ENCODE data around the gene NDUFB8. TPM values are rescaled to one million over a fixed set of nuclear protein-coding genes. Genes with fewer than 3 reads are reported as not detected.

NDUFB8 gene
- total and polyA plus RNA-seq, 2 donors (not counting 1 experiment from before 2014, with no cell fraction given), result 131 to 174 TPM

DNA sequence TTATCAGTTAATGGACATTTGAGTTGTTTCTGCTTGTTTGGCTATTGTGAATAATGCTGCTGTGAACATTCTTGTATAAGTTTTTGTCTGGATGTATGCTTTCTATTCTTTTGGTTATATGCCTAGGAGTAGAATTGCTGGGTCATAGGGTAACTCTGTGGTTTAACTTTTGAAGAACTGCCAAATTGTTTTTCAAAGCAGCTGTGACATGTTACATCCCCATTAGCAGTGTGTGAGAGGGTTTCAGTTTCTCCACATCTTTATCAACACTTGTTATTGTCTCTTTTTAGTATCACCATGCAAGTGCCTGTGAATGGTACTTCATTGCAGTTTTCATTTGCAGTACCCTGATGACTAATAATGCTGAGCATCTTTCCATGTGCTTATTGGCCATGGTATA, 2.1 kb upstream of the NDUFB8 start:
- peaks cover 29 to 35% of the 10 kb centered on the region in 2 donors for H3K4me1 ChIP-seq (ENCODE audit: control insufficient read depth in 2 of 2, insufficient read depth in 2 of 2, low read length in 2 of 2)
- no peak overlapping the region for H3K4me2 ChIP-seq (replicated peaks; ENCODE audit: low read depth, low read length, poor library complexity, severe bottlenecking)
- POLR2A ChIA-PET, result no interaction called here
- Mint-ChIP-seq H3K27me3 (no peaks in the 10 kb centered on the region), H3K9me3 (ENCODE audit: insufficient read depth) (no peaks in the 10 kb centered on the region), H3K4me1 (peaks cover 30% of the 10 kb centered on the region), H3K4me3 (no peak overlapping the region), H3K27ac (no peak overlapping the region)
- H3K36me3 ChIP-seq (replicated peaks in 1 of 2; ENCODE audit: control extremely low read depth in 1 of 2, control insufficient read depth in 1 of 2, extremely low read depth in 1 of 2, insufficient read depth in 2 of 2, low read length in 1 of 2), result peaks cover under 1 to 2% of the 10 kb centered on the region in 2 experiments
- no peaks in the 10 kb centered on the region for H3K9me3 ChIP-seq (ENCODE audit: control extremely low read depth in 1 of 3, control insufficient read depth in 2 of 3, insufficient read depth in 1 of 3, low read length in 2 of 3)
- no peak for DNase-seq
- CTCF ChIA-PET, result no interaction called here
- H4K20me1 ChIP-seq (ENCODE audit: control insufficient read depth, insufficient read depth, low read length, poor library complexity, severe bottlenecking), result peaks cover 7% of the 10 kb centered on the region
- no peak overlapping the region for H3K27ac ChIP-seq (ENCODE audit: low read length in 2 of 2)
- TF ChIP-seq, protein P1, sequence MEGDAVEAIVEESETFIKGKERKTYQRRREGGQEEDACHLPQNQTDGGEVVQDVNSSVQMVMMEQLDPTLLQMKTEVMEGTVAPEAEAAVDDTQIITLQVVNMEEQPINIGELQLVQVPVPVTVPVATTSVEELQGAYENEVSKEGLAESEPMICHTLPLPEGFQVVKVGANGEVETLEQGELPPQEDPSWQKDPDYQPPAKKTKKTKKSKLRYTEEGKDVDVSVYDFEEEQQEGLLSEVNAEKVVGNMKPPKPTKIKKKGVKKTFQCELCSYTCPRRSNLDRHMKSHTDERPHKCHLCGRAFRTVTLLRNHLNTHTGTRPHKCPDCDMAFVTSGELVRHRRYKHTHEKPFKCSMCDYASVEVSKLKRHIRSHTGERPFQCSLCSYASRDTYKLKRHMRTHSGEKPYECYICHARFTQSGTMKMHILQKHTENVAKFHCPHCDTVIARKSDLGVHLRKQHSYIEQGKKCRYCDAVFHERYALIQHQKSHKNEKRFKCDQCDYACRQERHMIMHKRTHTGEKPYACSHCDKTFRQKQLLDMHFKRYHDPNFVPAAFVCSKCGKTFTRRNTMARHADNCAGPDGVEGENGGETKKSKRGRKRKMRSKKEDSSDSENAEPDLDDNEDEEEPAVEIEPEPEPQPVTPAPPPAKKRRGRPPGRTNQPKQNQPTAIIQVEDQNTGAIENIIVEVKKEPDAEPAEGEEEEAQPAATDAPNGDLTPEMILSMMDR (IDR thresholded peaks at IDR 0.05), result no peak
- no peak for TF ChIP-seq EZH2 (IDR thresholded peaks at IDR 0.05; ENCODE audit: borderline replicate concordance, insufficient read depth, low read depth, low read length, poor library complexity, severe bottlenecking)
- ATAC-seq (ENCODE audit: low read depth), result no peak
- no peaks in the 10 kb centered on the region for H3K27me3 ChIP-seq (replicated peaks in 1 of 4; ENCODE audit: control extremely low read depth in 1 of 4, control insufficient read depth in 3 of 4, insufficient read depth in 4 of 4, low read length in 3 of 4)
- no peak overlapping the region for H3K9ac ChIP-seq (ENCODE audit: low read length)
- H3K79me2 ChIP-seq (ENCODE audit: control insufficient read depth, insufficient read depth, low read length), result peaks cover 46% of the 10 kb centered on the region
- intact Hi-C loops (cut with micrococcal nuclease), result loop anchor here (10.0 kb wide), 2 partner anchors 293 to 347 kb away; partner anchors contain the start of gene ERLIN1
- no peak overlapping the region for H3K4me3 ChIP-seq (ENCODE audit: control extremely low read depth in 1 of 5, extremely low read depth in 1 of 5, insufficient read depth in 1 of 5, low read depth in 2 of 5, low read length in 4 of 5)
- no peak overlapping the region for H2AFZ ChIP-seq (ENCODE audit: insufficient read depth, low read depth, low read length, poor library complexity, severe bottlenecking)

DNA sequence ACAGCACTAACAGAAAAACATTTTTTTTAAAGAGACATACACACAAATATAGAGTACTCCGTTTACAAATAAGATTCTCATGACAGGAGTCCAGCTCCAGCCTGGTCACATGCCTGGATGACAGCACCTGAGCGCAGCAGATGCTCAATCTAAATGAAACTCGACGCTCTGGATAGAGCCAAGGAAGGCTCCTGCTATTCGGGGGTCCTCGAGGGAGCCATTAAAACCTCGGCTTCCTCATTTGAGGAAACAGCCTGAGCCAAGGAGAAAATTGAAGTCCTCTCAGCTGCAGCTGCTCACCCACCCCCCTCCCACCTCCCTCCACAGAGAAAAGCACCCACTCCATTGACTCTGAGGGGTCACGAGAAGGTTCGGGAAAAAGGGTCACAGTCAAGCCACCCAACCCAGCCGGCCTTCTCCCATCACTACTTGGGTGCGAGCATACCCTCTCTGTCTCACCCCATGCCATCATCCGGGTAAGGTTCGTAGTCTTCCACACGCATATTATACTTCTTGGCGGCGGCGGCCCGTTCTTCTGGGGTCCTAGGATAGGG, 673 bp downstream of the NDUFB8 start:
- DNase-seq, result peak; percentile 47
- no peaks in the 10 kb centered on the region for H3K9me3 Mint-ChIP-seq (ENCODE audit: insufficient read depth)
- peak overlapping the region; percentile 65 to 83 for H3K27ac ChIP-seq (ENCODE audit: low read length in 2 of 2)
- ChIA-PET CTCF (interaction anchor here (1.0 kb wide), 1 partner anchor 10 kb away, joined by 3 read pairs; no protein-coding TSS in a partner anchor), POLR2A (no interaction called here)
- H3K27ac Mint-ChIP-seq, result peak overlapping the region; percentile 98
- H2AFZ ChIP-seq (ENCODE audit: insufficient read depth, low read depth, low read length, poor library complexity, severe bottlenecking), result peak overlapping the region; percentile 97
- WGBS (ENCODE audit: insufficient coverage), result 0% methylated on average over 14 of the region's 18 CpGs
- H3K4me1 ChIP-seq (ENCODE audit: control insufficient read depth in 2 of 2, insufficient read depth in 2 of 2, low read length in 2 of 2), result peaks cover 16 to 21% of the 10 kb centered on the region in 2 donors
- ATAC-seq (ENCODE audit: low read depth), result no peak
- peak overlapping the region; percentile 65 to 98 (median 81) for H3K4me3 ChIP-seq (ENCODE audit: control extremely low read depth in 1 of 5, extremely low read depth in 1 of 5, insufficient read depth in 1 of 5, low read depth in 2 of 5, low read length in 4 of 5)
- TF ChIP-seq, protein P1 (IDR thresholded peaks at IDR 0.05), result no peak
- TF ChIP-seq EZH2 (IDR thresholded peaks at IDR 0.05; ENCODE audit: borderline replicate concordance, insufficient read depth, low read depth, low read length, poor library complexity, severe bottlenecking), result no peak
- H3K79me2 ChIP-seq (ENCODE audit: control insufficient read depth, insufficient read depth, low read length), result peaks cover 21% of the 10 kb centered on the region
- H4K20me1 ChIP-seq (ENCODE audit: control insufficient read depth, insufficient read depth, low read length, poor library complexity, severe bottlenecking), result peaks cover 5% of the 10 kb centered on the region
- peak overlapping the region; percentile 88 for H3K4me2 ChIP-seq (replicated peaks; ENCODE audit: low read depth, low read length, poor library complexity, severe bottlenecking)
- no peaks in the 10 kb centered on the region for H3K9me3 ChIP-seq (ENCODE audit: control extremely low read depth in 1 of 3, control insufficient read depth in 2 of 3, insufficient read depth in 1 of 3, low read length in 2 of 3)
- H3K4me1 Mint-ChIP-seq, result peaks cover 33% of the 10 kb centered on the region
- H3K36me3 ChIP-seq (replicated peaks in 1 of 2; ENCODE audit: control extremely low read depth in 1 of 2, control insufficient read depth in 1 of 2, extremely low read depth in 1 of 2, insufficient read depth in 2 of 2, low read length in 1 of 2), result peaks cover 12 to 25% of the 10 kb centered on the region in 2 experiments
- no peaks in the 10 kb centered on the region for H3K27me3 Mint-ChIP-seq
- peak overlapping the region; percentile 100 for H3K4me3 Mint-ChIP-seq
- intact Hi-C loops (cut with micrococcal nuclease), result loop anchor here (2.0 kb wide), 1 partner anchor 384 kb away; the partner anchor contains the start of gene SLF2
- peak overlapping the region; percentile 92 for H3K9ac ChIP-seq (ENCODE audit: low read length)
- H3K27me3 ChIP-seq (replicated peaks in 1 of 4; ENCODE audit: control extremely low read depth in 1 of 4, control insufficient read depth in 3 of 4, insufficient read depth in 4 of 4, low read length in 3 of 4), result no peaks in the 10 kb centered on the region
